B cell (primary cell): Measurements from ENCODE around the gene WFDC10B.

ENCODE experiments used
- EZH2 ChIP-seq: IDR thresholded peaks from 2 replicates; pipeline ENCODE4 v1.6.1; 2012; ENCODE audit warnings: borderline replicate concordance, low read depth, mild to moderate bottlenecking, moderate library complexity, low read length; ENCODE audit not compliant: insufficient read depth, poor library complexity, severe bottlenecking
- TF ChIP-seq, protein P1 (sequence below): fragments of 200-600 bp; IDR thresholded peaks from one replicate; pipeline ENCODE4 v1.8.0; 2022; ENCODE audit warnings: antibody characterized with exemption, mild to moderate bottlenecking

DNA sequence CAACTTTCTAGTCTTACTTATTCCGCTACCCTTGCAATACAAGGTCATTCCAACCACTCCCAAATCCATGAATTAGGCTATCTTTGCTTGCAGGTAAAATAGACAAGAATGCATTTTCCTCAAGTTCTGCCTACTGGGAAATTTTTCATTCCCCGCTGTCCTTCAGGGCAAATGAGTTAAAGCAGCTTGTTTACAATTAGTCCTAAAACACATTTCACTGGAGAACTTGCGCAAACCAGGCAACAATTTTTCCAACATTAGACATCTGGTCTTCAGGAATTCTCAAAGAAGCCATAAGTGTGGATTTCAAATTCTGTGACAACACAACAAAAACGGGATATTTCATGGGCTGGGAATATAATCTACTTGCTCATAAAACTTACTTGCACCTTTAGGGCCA lies 37.8 kb upstream of the WFDC10B start:
- TF ChIP-seq, protein P1, sequence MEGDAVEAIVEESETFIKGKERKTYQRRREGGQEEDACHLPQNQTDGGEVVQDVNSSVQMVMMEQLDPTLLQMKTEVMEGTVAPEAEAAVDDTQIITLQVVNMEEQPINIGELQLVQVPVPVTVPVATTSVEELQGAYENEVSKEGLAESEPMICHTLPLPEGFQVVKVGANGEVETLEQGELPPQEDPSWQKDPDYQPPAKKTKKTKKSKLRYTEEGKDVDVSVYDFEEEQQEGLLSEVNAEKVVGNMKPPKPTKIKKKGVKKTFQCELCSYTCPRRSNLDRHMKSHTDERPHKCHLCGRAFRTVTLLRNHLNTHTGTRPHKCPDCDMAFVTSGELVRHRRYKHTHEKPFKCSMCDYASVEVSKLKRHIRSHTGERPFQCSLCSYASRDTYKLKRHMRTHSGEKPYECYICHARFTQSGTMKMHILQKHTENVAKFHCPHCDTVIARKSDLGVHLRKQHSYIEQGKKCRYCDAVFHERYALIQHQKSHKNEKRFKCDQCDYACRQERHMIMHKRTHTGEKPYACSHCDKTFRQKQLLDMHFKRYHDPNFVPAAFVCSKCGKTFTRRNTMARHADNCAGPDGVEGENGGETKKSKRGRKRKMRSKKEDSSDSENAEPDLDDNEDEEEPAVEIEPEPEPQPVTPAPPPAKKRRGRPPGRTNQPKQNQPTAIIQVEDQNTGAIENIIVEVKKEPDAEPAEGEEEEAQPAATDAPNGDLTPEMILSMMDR = no peak
- TF ChIP-seq EZH2 = no peak
